ENCODE measurements around the gene EIF3A. TPM values are rescaled to one million over a fixed set of nuclear protein-coding genes. Genes with fewer than 3 reads are reported as not detected.

The EIF3A gene
- total and polyA plus RNA-seq, 8 donors: 37.2 to 145 (median 91.4) TPM

DNA sequence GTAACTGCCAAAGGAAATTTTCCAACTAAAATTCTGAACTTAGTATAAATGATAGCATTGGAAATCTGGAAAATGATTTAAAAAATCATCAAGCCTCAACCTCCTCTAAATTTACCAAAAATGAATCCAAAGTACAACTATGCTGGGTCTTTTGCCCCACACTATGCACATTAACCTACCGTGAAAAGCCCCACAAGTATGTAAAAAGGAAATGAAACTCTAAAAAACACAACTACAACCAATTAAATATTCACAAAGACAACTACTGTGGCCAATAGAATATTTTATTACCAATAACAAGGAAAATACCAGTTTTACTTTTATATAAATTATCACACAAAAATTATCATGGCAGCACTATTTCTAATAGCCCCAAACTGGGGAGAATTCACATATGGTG, 19.3 kb downstream of the EIF3A start:
- intact Hi-C loops (cut with DNase I): no loop called here
- no peak for ATAC-seq
- no peaks in the 10 kb centered on the region for H3K27me3 ChIP-seq
- H3K36me3 ChIP-seq: peaks cover 11 to 69% (median 56%) of the 10 kb centered on the region in 3 donors
- no peak overlapping the region for H3K4me3 ChIP-seq
- no peak overlapping the region for H3K27ac ChIP-seq
- TF ChIP-seq, protein P1, sequence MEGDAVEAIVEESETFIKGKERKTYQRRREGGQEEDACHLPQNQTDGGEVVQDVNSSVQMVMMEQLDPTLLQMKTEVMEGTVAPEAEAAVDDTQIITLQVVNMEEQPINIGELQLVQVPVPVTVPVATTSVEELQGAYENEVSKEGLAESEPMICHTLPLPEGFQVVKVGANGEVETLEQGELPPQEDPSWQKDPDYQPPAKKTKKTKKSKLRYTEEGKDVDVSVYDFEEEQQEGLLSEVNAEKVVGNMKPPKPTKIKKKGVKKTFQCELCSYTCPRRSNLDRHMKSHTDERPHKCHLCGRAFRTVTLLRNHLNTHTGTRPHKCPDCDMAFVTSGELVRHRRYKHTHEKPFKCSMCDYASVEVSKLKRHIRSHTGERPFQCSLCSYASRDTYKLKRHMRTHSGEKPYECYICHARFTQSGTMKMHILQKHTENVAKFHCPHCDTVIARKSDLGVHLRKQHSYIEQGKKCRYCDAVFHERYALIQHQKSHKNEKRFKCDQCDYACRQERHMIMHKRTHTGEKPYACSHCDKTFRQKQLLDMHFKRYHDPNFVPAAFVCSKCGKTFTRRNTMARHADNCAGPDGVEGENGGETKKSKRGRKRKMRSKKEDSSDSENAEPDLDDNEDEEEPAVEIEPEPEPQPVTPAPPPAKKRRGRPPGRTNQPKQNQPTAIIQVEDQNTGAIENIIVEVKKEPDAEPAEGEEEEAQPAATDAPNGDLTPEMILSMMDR (IDR thresholded peaks at IDR 0.05): no peak
- FAIRE-seq: no peak
- H3K9me3 ChIP-seq: no peaks in the 10 kb centered on the region
- H3K4me1 ChIP-seq: no peaks in the 10 kb centered on the region
- WGBS, 2 donors: 84 to 94% methylated on average over 1 of the region's 1 CpG
- no peak for DNase-seq

DNA sequence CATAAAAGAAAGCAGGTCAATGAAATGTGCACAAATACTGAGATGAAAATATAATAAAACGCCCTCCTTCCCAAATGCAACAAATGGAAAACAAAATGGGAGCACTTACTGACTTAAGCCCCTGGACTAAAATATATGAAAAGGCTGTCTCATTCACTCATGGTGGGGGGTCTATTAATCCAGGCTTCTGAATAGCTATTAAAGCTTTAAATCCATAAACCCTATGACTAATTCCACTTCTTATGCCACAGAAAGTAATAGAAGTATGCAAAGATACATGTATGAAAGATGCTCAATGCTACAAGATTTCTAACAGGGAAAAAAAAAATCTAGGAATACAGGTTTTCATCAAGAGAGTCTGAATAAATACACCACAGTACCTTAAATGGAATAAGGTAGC, 20.5 kb downstream of the EIF3A start:
- no peak for DNase-seq
- ATAC-seq: no peak
- Histone ChIP-seq H3K9me3 (no peaks in the 10 kb centered on the region), H3K27me3 (no peaks in the 10 kb centered on the region), H3K4me1 (no peaks in the 10 kb centered on the region), H3K27ac (no peak overlapping the region), H3K4me3 (no peak overlapping the region), H3K36me3 (peaks cover 11 to 76% (median 57%) of the 10 kb centered on the region in 3 donors)
- intact Hi-C loops (cut with DNase I): no loop called here
- TF ChIP-seq, protein P1 (IDR thresholded peaks at IDR 0.05): no peak
- 86 to 97% methylated on average over 1 of the region's 1 CpG for WGBS, 2 donors
- no peak for FAIRE-seq

DNA sequence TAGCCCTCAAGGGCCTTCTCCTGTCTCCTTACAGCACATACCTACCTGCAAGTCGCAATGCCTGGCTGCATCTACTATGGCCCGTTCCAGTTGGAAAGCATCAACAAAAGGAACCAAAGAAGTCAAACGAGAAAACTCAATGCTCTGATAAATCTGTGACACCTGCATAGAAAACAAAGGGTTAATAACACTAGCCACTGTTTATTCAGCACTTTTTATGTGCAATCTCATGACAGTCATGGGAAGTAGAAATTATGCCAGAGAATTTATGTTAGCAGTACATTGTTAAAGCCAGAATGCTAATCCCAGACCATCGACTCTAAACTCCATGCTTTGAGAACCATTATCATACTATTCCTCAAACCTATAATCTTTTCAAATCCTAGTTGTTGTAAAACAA, 21.1 kb downstream of the EIF3A start:
- Histone ChIP-seq H3K4me1 (no peaks in the 10 kb centered on the region), H3K36me3 (peaks cover 11 to 76% (median 57%) of the 10 kb centered on the region in 3 donors), H3K9me3 (no peaks in the 10 kb centered on the region), H3K27ac (no peak overlapping the region), H3K27me3 (no peaks in the 10 kb centered on the region), H3K4me3 (no peak overlapping the region)
- ATAC-seq: no peak
- FAIRE-seq: no peak
- intact Hi-C loops (cut with DNase I): no loop called here
- DNase-seq: no peak
- 76 to 83% methylated on average over 4 of the region's 4 CpGs for WGBS, 2 donors
- TF ChIP-seq, protein P1 (IDR thresholded peaks at IDR 0.05): no peak

DNA sequence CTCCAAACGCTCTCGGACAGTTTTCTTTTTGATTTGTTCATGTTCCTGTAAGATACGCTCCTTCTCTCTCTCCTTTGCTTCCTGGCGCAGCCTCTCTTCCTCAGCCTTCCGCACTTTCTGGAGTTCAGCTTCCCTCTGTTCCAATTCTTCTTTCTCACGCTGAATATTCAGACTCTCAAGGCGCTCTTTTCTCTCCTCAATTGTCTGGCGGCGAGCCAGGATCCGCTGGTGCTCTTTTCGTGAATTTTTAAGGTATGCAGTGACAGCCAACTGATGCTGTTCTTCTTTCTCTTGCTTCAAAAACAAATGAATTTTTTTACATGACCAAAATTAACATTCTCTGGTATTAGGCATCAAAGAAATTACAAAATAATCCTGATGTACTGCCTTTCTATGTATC, 22.6 kb downstream of the EIF3A start:
- ATAC-seq: no peak
- no peak overlapping the region for H3K27ac ChIP-seq
- no peak for DNase-seq
- no peak overlapping the region for H3K4me3 ChIP-seq
- TF ChIP-seq, protein P1 (IDR thresholded peaks at IDR 0.05): no peak
- FAIRE-seq: no peak
- H3K36me3 ChIP-seq: peaks cover 11 to 74% (median 47%) of the 10 kb centered on the region in 3 donors
- H3K4me1 ChIP-seq: no peaks in the 10 kb centered on the region
- WGBS, 2 donors: 90 to 92% methylated on average over 11 of the region's 11 CpGs
- H3K27me3 ChIP-seq: no peaks in the 10 kb centered on the region
- intact Hi-C loops (cut with DNase I): no loop called here
- no peaks in the 10 kb centered on the region for H3K9me3 ChIP-seq

DNA sequence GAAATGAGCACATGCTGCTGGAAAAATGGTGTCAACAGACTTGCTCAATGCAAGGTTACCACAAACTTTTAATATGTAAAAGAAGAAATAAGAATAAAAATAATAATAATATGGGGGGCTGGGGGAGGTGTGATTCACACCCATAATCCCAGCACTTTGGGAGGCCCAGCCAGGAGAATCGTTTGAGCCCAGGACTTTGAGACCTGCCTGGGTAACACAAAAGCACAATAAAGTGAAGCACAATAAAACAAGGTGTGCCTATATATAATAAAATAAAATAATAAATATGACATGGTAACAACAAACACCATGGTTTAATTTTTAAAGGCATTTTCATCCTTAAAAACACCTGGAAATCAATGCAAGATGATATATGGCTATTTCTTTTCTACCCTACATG, 25.1 kb downstream of the EIF3A start:
- H3K9me3 ChIP-seq: no peaks in the 10 kb centered on the region
- no peak for DNase-seq
- H3K4me3 ChIP-seq: no peak overlapping the region
- H3K36me3 ChIP-seq: peaks cover 18 to 89% (median 43%) of the 10 kb centered on the region in 3 donors
- no peak overlapping the region for H3K27ac ChIP-seq
- no peaks in the 10 kb centered on the region for H3K4me1 ChIP-seq
- intact Hi-C loops (cut with DNase I): no loop called here
- 74 to 88% methylated on average over 1 of the region's 1 CpG for WGBS, 2 donors
- ATAC-seq: no peak
- TF ChIP-seq, protein P1 (IDR thresholded peaks at IDR 0.05): no peak
- no peak for FAIRE-seq
- H3K27me3 ChIP-seq: no peaks in the 10 kb centered on the region
